Liver (tissue), 3 donors: ENCODE measurements around the gene HSF2BP.
"Not testable (repeated sequence)": the region's sequence is repeated elsewhere in the genome, so short reads cannot be mapped to it uniquely, and the experiment has no call there.

ENCODE experiments used
- CTCF ChIP-seq: fragments of 150-350 bp; IDR thresholded peaks from 2 replicates; pipeline ENCODE4 v1.5.1; 2017; ENCODE audit warnings: improper control_type of control experiment, low read depth, low read length; ENCODE audit not compliant: missing input control
- EGR1 ChIP-seq, 2 donors: IDR thresholded peaks; 2 replicates each; pipeline ENCODE4 v1.6.1; 2016 to 2018; ENCODE audit warnings: antibody characterized with exemption in 2 of 2, low read depth in 2 of 2
- FOXA1 ChIP-seq: IDR thresholded peaks from 2 replicates; pipeline ENCODE4 v1.6.1; 2016; ENCODE audit warnings: antibody characterized with exemption
- GABPA ChIP-seq, 2 donors: IDR thresholded peaks in 1 of 2; conservative IDR thresholded peaks in 1 of 2; 2 replicates each; pipeline ENCODE4 v1.6.1; 2016; ENCODE audit warnings: antibody characterized with exemption in 2 of 2, mild to moderate bottlenecking in 1 of 2, moderate library complexity in 1 of 2
- JUND ChIP-seq, 2 donors: IDR thresholded peaks; 2 replicates each; pipeline ENCODE4 v1.6.1; 2016; ENCODE audit warnings: antibody characterized with exemption in 2 of 2
- MAX ChIP-seq: IDR thresholded peaks from 2 replicates; pipeline ENCODE4 v1.6.1; 2016; ENCODE audit warnings: antibody characterized with exemption
- RAD21 ChIP-seq, 2 donors: IDR thresholded peaks; 2 replicates each; pipeline ENCODE4 v1.6.1; 2016; ENCODE audit warnings: antibody characterized with exemption in 2 of 2, mild to moderate bottlenecking in 2 of 2
- REST ChIP-seq: IDR thresholded peaks from 2 replicates; pipeline ENCODE4 v1.6.1; 2016; ENCODE audit warnings: antibody characterized with exemption, mild to moderate bottlenecking
- SP1 ChIP-seq: IDR thresholded peaks from 2 replicates; pipeline ENCODE4 v1.6.1; 2018; ENCODE audit warnings: antibody characterized with exemption, mild to moderate bottlenecking
- TAF1 ChIP-seq: conservative IDR thresholded peaks from 2 replicates; pipeline ENCODE4 v1.6.1; 2016; ENCODE audit warnings: antibody characterized with exemption, mild to moderate bottlenecking
- YY1 ChIP-seq: IDR thresholded peaks from 2 replicates; pipeline ENCODE4 v1.6.1; 2016; ENCODE audit warnings: antibody characterized with exemption, mild to moderate bottlenecking
- TF ChIP-seq, protein P1 (sequence below): IDR thresholded peaks from 2 replicates; pipeline ENCODE4 v1.6.1; 2016; ENCODE audit warnings: antibody characterized with exemption
- TF ChIP-seq, protein P2 (sequence below): IDR thresholded peaks from 2 replicates; pipeline ENCODE4 v1.6.1; 2016; ENCODE audit warnings: antibody characterized with exemption
- donor health status: healthy.
- donor health status: healthy.

- not testable (repeated sequence) for TF ChIP-seq CTCF; EGR1 (IDR thresholded peaks at IDR 0.05; ENCODE audit: low read depth in 2 of 2); YY1; MAX; REST; JUND (IDR thresholded peaks at IDR 0.05); GABPA (IDR thresholded peaks at IDR 0.05 in 1 of 2, conservative IDR thresholded peaks at IDR 0.05 in 1 of 2); FOXA1; RAD21 (IDR thresholded peaks at IDR 0.05); TAF1; SP1
- TF ChIP-seq, protein P1, sequence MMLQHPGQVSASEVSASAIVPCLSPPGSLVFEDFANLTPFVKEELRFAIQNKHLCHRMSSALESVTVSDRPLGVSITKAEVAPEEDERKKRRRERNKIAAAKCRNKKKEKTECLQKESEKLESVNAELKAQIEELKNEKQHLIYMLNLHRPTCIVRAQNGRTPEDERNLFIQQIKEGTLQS: not testable (repeated sequence)
- TF ChIP-seq, protein P2, sequence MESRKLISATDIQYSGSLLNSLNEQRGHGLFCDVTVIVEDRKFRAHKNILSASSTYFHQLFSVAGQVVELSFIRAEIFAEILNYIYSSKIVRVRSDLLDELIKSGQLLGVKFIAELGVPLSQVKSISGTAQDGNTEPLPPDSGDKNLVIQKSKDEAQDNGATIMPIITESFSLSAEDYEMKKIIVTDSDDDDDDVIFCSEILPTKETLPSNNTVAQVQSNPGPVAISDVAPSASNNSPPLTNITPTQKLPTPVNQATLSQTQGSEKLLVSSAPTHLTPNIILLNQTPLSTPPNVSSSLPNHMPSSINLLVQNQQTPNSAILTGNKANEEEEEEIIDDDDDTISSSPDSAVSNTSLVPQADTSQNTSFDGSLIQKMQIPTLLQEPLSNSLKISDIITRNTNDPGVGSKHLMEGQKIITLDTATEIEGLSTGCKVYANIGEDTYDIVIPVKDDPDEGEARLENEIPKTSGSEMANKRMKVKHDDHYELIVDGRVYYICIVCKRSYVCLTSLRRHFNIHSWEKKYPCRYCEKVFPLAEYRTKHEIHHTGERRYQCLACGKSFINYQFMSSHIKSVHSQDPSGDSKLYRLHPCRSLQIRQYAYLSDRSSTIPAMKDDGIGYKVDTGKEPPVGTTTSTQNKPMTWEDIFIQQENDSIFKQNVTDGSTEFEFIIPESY: not testable (repeated sequence)
Measured at GRCh38 chr21:43595769-43596168, 63.5 kb downstream of the HSF2BP start.
